ENCODE results near the gene BANP. TPM values are rescaled to one million over a fixed set of nuclear protein-coding genes. Genes with fewer than 3 reads are reported as not detected.

The BANP gene
- total and polyA plus RNA-seq, 2 of the 8 experiments (the other 6 are each of a cell fraction or from before 2014, with no cell fraction given) = 25.8 to 39.8 TPM

DNA sequence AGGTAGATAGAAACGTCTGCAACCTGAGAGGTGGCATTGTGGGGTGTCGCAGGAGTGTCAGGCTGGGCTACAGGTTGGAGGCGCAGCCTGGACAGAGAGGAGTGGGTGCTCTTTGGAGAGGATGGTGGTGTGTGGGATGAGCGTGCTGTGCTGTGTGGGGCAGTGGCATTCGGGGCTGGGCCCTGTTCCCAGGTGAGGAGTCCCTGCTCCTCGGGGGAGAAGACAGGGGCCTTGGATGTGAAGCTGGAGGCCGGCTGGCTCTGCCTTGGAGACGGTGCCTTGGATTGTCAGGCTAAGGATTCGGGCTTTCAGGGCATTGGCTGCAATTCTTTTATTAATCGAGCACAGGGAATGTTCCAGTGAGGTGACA lies 69.3 kb downstream of the BANP start:
- Histone ChIP-seq H3K14ac (ENCODE audit: insufficient read length) (no peak overlapping the region), H2AFZ (ENCODE audit: low read length) (no peak overlapping the region), H3K4ac (replicated peaks; ENCODE audit: insufficient read length, low read depth, low read length) (no peak overlapping the region), H3K4me2 (ENCODE audit: insufficient read depth in 1 of 2, low read depth in 2 of 2, low read length in 2 of 2) (no peak overlapping the region), H3K23ac (ENCODE audit: insufficient read length) (no peak overlapping the region), H3K27ac (ENCODE audit: low read depth, low read length) (peak overlapping the region; percentile 38; the same call in 1 of the 2 replicates), H3K4me3 (ENCODE audit: extremely low read depth in 1 of 4, insufficient read depth in 2 of 4, low read depth in 3 of 4, low read length in 4 of 4) (no peak overlapping the region), H4K20me1 (replicated peaks in 1 of 2; ENCODE audit: control insufficient read depth in 1 of 2, insufficient read depth in 2 of 2, low read length in 2 of 2) (no peaks in the 10 kb centered on the region), H3K36me3 (ENCODE audit: control insufficient read depth in 2 of 4, insufficient read depth in 4 of 4, low read length in 3 of 4) (no peaks in the 10 kb centered on the region; a peak in 1 of 8 replicates), H3K9me3 (ENCODE audit: insufficient read depth in 2 of 2, low read depth in 1 of 2, low read length in 1 of 2) (no peaks in the 10 kb centered on the region), H4K5ac (ENCODE audit: insufficient read length, low read depth, low read length) (no peak overlapping the region), H4K91ac (replicated peaks; ENCODE audit: insufficient read length, low read length) (no peak overlapping the region), H2BK20ac (ENCODE audit: low read length) (no peak overlapping the region), H3K9ac (replicated peaks in 1 of 4; ENCODE audit: extremely low read depth in 1 of 4, low read depth in 3 of 4, low read length in 3 of 4) (no peak overlapping the region), H3K27me3 (replicated peaks in 1 of 4; ENCODE audit: control insufficient read depth in 3 of 4, extremely low read depth in 1 of 4, insufficient read depth in 3 of 4, low read length in 3 of 4) (no peaks in the 10 kb centered on the region), H3K23me2 (ENCODE audit: low read depth, low read length) (no peaks in the 10 kb centered on the region), H2BK120ac (replicated peaks; ENCODE audit: low read depth, low read length) (no peak overlapping the region), H2AK5ac (ENCODE audit: low read depth, low read length) (no peak overlapping the region), H3K79me2 (ENCODE audit: control insufficient read depth in 1 of 2, insufficient read depth in 2 of 2, low read length in 2 of 2) (no peaks in the 10 kb centered on the region; a peak in 1 of 4 replicates), H3K56ac (replicated peaks; ENCODE audit: insufficient read length, low read depth, low read length) (no peak overlapping the region), H3K18ac (ENCODE audit: extremely low read depth, low read length) (no peak overlapping the region), H3K4me1 (replicated peaks in 1 of 4; ENCODE audit: control insufficient read depth in 3 of 4, insufficient read depth in 4 of 4, low read length in 3 of 4) (peaks cover 0 to 6% (median under 1%) of the 10 kb centered on the region in 4 experiments; a peak in 1 of 7 replicates), H4K8ac (ENCODE audit: extremely low read depth, insufficient read depth, low read length) (no peak overlapping the region), H2BK5ac (ENCODE audit: low read depth, low read length) (peak overlapping the region; percentile 32), H3K79me1 (ENCODE audit: low read depth, low read length) (peaks cover 6% of the 10 kb centered on the region; the same call in 1 of the 2 replicates), H2BK12ac (ENCODE audit: low read depth, low read length) (0 out of 2 replicates have a peak overlapping the region, but pooled peaks have one; percentile 9), H2BK15ac (ENCODE audit: low read length) (no peak overlapping the region)
- ChIA-PET CTCF (ENCODE audit: partially characterized antibody) (no interaction called here), POLR2A (ENCODE audit: partially characterized antibody) (interaction anchor here (1.9 kb wide), 1 partner anchor 10 kb away, joined by 5 read pairs; no protein-coding TSS in a partner anchor)
- DNase-seq (ENCODE audit: low read depth in 1 of 2, low spot score in 2 of 2) = no peak
- FAIRE-seq = no peak
- TF ChIP-seq SUZ12 (IDR thresholded peaks at IDR 0.05; ENCODE audit: low read length) = no peak
- no peak for TF ChIP-seq CHD1 (IDR thresholded peaks at IDR 0.05; ENCODE audit: low read depth, low read length)
- TF ChIP-seq SRF (IDR thresholded peaks at IDR 0.05; ENCODE audit: low read depth, low read length) = no peak
- no peak for TF ChIP-seq POLR2A (IDR thresholded peaks at IDR 0.05; ENCODE audit: control extremely low read depth in 1 of 2, low read depth in 2 of 2, low read length in 2 of 2)
- TF ChIP-seq RFX5 (IDR thresholded peaks at IDR 0.05; ENCODE audit: borderline replicate concordance, low read depth, low read length) = no peak
- no peak for TF ChIP-seq USF2 (IDR thresholded peaks at IDR 0.05; ENCODE audit: low read length)
- TF ChIP-seq NANOG (IDR thresholded peaks at IDR 0.05; ENCODE audit: insufficient read depth, low read depth, low read length, poor library complexity, severe bottlenecking) = no peak
- TF ChIP-seq SIRT6 (IDR thresholded peaks at IDR 0.05; ENCODE audit: low read length) = no peak
- TF ChIP-seq KDM1A (IDR thresholded peaks at IDR 0.05; ENCODE audit: borderline replicate concordance, low read length) = no peak
- TF ChIP-seq EGR1 (IDR thresholded peaks at IDR 0.05; ENCODE audit: borderline replicate concordance, low read depth, low read length) = no peak
- 88% methylated on average over 9 of the region's 10 CpGs; no CpG with 5 or more reads in 1 of the 2 experiments for WGBS, 2 experiments (ENCODE audit: extremely low coverage in 1 of 2, insufficient coverage in 1 of 2, insufficient read length in 1 of 2, insufficient replicate concordance in 2 of 2, low coverage in 1 of 2, low lambda C conversion rate in 2 of 2, missing lambda C conversion rate in 1 of 2)
